EH (cell line): ENCODE results near the gene TRIM31.

Experiments
- DNase-seq: peaks from one replicate; pipeline ENCODE4 v3.0.0-alpha.2; 2015; ENCODE audit warnings: low read depth

Gene TRIM31

DNA sequence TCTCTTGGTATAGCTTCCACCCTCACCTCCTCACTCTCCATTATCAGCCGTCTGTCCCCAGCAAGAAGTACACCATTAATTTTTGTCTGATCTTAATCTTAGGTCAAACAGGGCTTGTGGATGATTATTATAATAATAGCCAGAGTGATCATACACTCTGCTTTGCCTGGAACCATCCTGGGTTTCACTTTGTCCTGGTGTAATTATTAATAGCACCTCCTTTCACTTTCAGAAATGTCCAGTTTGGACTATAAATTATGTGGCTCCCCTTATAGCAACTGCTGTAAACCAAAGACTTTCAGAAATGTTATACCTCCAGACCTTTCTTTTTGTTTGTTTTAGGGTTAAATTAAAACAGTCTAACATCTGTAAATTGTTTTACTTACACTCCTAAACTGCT, 951 bp upstream of the TRIM31 start:
- no peak for DNase-seq

DNA sequence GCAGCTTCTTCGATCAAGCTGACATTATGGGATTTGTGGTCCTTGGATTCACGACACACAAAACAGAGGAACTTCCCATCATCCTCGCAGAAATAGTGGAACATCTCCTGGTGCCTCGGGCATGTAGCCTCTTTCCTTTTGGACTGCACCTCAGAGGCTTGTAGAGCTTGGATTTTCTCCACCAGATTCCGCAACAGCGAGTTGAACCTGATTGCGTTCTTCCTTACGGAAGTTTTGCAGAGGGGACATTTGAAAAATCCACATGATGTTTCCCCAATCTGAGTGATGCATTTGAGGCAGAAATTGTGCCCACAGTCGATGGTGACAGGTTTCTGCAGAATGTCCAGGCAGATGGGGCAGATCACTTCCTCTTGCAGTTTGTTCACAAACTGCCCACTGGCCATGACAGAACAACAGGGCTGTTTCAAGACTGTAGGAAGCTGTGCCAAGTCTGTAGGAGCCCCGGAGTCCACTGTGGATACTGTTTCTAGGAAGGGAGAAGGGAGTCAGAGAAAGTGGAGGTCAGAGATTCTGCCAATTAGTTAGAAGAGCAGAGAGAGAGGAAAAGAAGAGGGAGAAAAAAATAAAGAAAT, 392 bp downstream of the TRIM31 start:
- no peak for DNase-seq

DNA sequence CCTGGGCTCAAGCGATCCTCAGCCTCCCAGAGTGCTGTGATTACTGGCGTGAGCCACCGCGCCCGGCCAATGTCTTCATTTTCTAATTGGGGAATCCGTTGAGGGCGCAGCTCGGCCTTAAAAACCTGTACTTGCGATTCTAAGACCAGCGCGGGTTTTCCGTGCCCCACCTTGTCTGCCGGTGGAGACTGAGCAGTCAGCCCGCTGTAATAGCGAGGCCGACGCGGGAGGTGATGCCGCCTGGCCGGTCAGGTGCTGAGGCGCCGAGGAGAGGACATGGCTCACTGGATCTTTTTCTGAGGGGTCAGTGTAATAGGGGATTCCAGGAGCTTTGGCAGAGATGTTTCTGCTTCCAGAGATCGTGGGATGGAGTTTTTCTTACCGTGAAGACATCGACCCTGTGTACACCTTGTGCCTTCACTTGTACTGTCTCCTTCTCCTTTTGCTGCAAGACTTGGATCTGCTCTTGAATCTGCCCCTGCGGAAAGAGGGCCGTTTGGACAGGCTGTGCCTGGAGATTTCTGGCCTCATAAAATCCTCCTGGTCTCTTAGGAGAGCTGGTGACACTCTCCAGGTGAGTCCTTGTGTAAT, 1.5 kb downstream of the TRIM31 start:
- no peak for DNase-seq

DNA sequence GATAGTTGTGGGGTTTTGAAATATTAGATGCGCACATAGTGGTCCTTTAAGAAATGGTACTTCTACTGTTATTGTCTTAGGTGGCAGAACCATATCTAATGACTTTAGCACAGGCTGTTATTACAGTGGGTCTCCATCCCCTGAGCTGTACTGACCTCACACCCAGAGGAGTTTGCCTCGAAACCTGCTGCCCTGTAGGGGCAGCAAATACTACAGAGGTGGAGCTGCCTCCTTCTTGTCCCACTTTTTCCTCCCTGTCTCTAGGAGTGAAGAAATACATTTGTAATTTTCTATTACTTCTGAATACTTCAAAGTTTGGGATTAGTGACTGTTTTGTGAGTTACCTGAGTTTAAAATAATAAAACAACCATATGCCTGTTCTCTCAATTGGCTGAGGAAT, 8.2 kb downstream of the TRIM31 start:
- DNase-seq, result no peak

DNA sequence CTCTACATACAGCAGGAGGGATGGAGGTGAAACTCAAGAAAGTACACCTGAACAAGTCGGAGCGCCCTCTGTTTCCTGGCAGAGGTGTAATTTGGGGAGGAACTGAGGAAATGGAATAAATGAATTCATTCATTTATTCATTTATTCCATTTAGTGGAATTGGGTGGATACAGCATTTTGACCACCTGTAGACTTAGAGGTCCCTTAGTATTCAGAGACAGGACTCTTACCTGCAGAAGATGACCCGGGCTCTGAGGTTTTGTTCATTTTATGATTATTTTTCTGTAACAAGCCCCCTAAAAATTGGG, 9.1 kb downstream of the TRIM31 start:
- no peak for DNase-seq

DNA sequence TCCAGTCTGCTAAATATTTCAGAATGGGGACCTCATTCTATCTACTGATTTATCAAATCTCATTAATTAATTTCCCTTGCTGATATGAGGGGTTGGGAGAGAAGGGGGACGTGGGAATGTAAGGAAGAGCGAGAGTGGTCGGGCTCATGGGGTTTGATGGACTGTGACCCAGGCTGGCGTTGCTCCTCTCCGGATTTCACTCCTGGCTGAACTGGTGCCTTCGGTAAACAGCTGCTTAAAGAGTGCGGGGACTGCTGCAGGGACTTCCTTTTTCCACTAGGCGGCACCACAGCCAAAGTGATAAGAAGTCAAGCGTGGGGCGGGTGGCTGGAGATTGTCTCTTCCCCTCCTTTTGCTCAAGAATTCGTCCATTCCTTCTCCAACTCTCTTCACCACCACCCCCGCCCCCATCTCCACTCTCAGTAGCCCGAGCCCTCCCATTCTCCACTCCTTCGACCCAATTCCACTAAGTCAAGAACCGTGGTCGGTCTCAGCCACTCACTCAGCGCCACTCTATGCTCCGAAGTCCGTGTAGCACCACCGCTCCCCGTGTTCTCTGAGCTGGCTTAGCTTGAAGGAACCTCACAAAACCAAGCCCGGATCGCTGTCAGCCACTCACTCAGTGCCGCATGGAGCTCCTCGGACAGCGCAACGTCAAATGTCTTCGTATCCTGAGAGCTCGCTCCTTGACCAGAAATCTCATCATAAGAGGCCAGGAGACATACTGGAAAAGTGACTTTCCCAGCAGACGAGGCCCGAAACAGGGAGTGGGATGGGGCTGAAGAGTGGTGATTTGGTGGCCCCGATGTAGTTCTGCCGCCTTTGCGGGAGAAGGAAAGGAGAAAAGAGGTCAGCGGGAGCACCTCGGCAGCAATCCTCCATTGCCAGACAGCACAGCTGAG, 9.7 kb downstream of the TRIM31 start:
- DNase-seq, result peak; percentile 88

DNA sequence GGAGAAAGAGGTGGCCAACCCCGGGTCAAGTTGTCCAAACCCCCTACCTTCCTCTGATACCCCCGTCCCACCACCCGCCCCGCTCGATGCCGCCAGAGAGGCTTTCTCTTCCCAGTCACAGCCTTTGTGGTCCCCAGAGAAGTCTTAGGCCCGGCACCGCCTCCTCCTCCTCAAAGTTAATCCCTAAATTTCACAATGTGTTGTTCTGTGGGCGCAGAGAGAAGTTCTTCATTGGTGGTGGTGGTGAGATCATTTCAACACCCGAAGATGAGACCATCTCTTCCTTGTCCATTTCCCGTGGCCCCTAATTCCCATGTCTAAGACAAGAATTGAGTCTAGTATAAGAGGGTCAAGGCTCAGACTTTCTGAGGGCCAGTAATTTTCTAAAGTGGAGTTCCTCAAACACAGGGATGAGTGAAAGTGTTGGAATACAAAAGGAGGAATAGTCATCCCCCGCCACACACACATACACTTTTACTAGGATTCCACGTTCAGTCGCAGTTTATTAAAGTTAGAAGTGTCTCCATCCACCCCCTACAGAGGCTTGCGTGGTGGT, 10.4 kb downstream of the TRIM31 start:
- DNase-seq, result no peak

DNA sequence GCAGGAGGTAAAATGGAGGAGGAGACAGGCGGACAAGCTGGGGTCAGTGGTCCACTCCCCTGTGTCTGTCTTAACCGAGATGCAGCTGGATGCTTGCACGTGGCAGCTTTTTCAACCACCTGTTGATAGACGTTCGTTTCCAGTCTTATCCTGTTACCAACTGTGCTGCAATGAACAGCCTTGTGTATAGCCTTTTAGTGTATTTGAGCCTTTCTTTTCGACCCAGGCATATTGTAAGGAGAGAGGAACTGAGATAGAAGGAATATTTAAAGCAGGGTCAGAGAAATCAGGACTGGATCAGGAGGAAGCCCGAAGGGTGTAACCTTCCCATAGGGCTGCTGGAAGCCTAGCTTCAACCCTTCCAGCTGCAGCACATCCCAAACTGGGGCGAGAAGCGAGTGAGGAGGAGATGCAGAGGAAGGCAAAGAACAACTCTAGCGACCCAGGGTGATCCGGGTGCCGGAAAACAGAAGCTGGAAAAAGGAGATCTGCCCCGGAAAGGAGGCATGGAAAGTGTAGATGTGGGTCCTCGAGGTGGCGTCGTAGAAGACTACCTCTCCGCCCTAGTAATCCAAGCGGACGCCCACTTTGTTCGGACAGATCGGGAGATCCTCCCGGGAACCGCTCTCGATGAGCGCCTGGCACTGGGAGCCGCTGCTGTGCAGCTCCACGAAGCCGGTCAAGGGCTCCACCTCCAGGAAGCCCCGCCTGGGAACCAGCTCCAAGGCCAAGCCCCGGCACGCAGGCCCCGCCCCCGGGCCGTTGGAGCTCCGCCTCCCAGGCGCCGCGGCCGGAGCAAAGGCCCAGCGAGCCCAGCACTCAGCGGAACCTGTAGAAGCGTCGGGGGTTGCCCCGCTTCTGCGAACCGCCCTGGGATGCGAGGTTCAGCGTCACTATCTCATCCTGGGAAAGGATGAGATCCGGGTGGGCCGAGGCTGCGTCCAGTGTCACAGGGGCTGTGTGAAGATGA, 11.2 kb downstream of the TRIM31 start:
- peak; percentile 89 for DNase-seq

DNA sequence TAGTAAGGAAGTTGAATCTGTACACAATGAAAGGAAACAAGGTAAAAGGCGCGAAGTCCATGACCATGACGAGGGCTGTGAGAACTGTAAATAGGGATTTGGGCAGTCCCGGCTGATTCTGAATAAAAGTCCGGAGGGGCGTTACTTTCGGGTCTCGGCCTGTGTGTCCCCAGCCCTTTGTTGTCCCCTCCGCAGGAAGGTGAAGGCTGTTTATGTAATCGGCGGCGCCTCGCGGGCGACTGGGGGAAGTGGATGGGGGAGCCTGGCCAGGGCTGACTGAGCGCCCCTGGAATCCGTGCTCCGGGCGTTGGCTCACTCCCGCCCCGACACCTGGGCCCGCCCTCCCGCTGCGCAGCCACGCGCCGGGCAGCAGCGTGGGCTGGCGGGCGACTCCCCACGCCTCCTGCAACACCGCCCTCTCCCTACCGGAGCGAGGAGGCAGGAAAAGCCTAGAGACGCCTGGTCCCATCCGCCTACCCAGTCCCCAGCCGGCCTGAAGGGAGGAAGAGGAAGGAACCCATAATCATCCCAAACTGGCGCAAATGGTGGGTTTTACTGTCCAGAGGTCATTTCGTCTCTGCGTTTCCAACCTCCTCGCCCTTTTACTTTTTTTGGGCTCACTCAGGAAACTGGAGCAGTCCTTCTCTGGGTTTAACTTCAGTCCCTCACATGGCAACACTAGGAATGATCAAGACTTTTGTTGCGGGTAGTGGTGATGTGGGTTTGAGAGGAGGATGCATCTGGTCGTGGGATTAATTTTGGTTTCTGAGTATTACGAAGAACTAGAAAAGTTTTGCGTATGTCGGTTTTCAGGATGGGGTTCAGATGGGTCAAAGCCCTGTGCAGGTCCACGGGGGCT, 12.1 kb downstream of the TRIM31 start:
- no peak for DNase-seq

DNA sequence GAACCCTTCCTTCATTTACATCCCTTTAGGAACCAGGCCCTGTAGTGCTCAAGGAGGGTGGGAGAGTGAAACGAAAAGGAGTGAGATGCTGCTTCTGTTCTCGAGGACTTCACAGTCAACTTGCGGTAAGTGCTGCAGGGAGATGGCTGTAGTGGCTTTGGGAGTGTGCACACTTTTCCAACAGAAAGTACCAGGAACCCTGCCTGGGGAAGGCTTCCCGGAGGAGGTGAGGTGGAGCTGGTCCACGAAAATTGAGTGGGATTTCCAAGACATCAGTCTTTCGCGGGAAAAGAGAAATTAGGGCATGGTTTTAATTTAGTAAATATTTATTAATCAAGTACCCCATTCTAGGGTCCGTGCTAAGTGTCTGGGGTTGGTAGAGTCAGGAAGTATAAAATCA, 12.7 kb downstream of the TRIM31 start:
- DNase-seq, result no peak

DNA sequence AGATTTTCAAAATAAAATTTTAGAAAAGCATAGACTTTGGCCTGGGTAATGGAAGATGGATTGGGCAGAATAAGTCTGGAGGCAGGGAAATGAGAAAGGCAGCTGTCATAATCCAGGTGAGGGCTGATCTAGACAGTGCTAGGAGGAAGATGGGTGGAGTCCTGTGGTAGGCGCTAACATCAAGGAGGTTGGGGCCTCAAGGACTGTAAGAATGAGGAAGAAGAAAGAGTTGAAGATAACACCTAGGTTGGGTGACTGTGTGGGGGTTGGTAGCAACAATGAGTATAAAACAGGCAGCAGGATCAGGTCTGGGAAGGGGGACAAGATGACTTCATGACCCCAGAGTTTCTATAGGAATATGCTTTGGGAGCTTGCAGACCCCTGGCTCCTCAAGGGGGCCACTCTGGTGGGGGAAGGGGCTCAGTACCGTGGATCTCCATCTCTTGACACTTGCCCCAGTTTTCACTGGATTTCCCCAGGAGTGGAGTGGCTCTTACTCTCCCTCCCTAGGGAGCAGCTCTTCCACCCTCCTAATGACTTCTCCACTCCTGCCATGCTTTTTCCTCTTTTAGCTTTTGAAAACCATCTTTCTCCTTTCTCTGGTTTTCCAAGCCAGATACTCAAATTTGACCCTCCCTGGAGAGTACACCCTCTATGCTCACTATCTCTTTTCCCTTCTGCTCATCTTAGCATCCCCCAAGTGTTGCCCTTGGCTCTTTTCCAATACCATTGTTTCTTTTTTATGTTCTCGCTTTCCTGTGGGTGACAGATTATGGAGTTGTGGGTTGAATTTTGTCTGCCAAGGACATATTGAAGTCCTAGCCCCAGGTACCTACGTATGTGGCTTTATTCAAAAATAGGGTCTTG, 14.8 kb downstream of the TRIM31 start:
- no peak for DNase-seq

DNA sequence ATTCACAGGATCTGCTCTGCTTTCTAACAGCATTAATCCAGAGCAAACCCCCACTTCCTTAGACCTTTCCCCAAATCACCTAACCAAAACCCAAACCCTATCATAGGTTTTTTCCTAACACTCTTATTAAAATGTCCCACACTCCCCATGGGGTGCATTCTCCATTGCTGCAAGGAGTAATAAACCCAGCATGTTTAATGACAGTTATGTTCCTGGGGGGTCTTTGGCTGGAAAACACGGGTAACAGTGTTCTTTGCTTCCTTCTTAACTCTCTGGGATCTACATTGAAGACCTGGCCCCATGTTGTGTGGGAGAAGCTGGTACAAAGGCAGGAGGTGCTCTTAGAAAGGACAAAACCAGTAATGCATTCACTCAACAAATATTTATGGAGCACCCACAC, 16.1 kb downstream of the TRIM31 start:
- no peak for DNase-seq

DNA sequence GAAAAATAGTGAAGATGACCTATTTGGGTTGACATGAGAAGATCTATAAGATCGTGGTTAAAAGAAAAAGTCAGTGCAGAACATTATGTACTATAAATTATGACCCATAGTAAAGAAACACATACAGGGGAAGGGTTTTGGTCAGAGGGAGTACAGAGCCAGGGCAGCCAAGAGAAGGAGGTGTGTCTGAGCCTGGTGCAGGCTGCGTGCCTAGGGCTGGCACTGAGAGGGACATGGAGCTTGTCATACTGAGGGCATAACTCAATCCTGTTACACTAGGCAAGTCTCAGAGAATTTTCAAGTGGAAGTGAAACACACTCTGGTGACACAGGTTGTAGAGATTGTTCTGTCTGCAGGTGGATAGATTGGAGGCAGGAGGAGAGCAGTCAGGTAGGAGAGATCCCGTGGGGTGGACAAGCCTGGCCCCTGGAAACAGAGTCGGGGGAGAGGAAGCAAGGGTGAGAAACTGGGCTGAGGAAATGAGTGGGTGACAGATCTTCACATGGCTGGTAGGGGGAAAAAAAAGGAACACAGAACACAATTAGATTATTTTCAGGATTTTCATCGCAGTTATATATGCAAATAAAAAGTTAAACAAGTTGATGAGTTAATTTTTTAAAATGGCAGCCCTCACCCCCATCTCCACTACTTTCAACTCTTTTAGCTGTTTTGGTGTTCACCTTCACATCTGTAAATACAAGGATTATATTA, 18.8 kb downstream of the TRIM31 start:
- no peak for DNase-seq

DNA sequence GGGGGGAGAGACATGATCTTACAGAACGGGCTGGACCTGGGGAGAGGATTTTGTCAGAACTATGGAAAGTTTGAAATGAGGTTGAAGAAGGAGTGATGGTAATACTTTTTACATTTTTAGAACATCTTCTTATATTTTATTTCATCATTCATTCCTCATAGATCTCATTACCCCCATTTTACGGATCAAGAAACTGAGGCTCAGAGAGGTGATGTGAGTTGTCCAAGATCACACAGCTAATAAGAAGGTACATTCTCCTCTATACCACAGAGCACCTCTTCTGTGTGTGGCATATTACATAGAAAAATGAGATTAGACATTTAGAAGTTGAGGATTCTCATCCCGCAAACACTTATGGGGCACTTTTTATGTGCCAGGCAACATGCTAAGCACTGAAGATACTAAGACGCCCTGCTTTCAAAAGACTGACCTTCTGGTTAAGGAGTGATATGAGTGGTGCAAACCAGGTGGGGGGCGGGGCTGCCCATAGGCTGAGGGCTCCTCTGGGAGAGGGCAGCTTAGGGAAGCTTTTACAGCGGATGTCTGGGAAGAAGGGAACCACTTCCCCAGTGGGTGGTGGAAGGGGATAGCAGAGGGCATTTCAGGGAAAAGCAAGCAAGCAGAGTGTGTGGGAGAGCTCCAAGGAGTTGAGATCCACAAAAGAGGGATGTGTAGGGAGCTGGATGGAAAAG, 19.9 kb downstream of the TRIM31 start:
- DNase-seq, result no peak

DNA sequence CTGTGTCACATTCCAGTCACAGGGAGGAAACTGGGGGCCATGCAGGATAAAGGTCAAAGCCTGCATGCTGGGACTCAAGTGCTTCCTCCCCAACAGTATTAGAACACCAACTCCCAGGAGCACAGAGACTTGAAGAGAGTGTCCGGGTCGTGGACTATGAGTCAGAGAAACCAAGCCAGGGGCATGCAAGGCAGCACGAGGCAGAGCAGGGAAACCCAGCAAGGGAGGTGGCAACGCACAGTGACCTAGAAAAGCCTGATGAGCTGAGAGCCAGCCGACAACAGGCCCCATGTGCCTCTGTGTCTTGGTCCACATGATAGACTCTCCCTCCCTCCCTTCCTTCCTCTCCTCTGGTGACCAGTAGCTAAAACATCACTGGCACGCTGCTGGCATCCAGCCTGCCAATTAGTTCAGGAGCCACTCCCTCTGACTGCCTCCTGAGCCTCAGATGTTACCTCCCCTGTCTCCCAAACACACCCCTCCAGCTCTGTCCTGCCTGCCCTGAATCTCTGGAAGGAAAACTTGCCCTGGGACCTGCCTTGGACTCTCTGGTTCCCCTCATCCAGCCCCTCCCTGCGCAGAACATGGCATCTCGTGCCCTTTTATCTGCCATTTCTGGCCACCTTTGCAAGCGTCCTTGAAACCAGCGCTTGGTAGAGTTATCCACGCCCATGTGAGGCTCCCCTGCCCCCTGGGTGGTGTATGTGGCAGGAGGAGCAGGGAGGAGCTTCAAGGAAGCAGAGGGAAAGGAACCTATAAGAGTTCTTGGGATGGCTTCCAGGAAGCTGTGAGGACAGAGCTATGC, 21.1 kb downstream of the TRIM31 start:
- DNase-seq, result peak; percentile 89

DNA sequence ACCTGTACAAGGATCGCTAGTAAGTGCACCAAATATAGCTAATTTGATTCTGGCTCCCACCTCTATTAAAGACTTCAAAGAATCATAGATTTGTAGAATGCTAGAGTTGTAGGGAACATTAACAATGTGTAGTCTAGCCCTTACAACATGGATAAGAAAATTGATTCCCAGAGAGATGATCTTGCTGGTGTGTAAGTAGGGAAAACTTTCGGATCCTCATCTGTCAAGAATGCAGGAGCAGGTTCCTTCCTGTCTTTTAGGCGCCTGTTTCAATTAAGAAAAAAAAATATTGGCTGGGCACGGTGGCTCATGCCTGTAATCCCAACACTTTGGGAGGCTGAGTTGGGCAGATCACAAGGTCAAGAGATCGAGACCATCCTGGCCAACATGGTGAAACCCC, 25.0 kb downstream of the TRIM31 start:
- no peak for DNase-seq

DNA sequence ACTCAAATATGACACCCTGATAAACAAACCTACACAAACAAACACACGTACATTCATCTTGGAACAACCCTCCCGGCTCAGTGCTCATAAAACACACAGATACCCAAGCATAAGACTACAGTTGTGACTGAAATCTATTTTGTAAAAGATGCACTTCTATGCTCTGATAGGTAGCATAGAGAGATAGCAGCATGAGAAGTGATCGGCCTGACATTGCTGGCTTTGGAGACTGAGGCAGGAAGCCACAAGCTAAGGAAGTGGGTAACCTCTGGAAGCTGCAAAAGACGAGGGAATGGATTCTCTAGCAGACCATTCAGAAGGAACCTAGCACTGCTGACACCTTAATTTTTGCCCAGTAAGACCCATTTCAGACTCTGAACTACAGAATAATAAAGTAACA, 35.7 kb downstream of the TRIM31 start:
- DNase-seq, result no peak
